Measurements from ENCODE around the gene ZNF487. TPM values are rescaled to one million over a fixed set of nuclear protein-coding genes. Genes with fewer than 3 reads are reported as not detected.
A peak's percentile ranks its signal among the peaks of the same experiment; 100 is the strongest.
"Not testable (repeated sequence)": the region's sequence is repeated elsewhere in the genome, so short reads cannot be mapped to it uniquely, and the experiment has no call there.

The ZNF487 gene
- polyA plus RNA-seq, 1 experiment, result 4.4 TPM

DNA sequence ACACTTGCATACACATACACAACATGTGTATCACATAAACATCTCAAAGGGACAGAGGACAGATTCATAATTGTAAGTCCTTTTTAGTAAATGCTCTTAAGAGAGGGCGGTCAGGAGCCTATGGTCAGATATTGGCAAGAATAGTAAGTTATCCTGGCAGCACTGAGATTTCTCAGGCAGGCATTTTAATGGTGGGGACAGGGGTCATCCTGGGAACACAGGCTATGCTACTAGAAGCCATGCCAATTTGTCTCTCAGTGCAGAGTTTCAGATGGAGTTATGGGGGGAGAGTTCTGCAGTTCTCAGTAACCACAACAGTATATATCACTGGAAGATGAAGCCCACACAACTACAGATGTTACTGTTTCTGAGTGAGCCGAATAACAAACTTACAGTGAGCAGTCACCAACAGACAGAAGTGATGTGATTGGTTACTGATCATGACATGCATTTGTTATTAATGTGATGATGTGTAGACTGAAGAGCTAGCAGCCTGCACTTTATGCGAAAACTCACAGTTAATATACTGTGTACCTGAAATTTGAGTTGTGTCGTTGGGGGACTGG lies 16.4 kb downstream of the ZNF487 start:
- H3K4me3 ChIP-seq (ENCODE audit: low read depth, low read length), result no peak overlapping the region
- no peaks in the 10 kb centered on the region for H3K27me3 ChIP-seq (ENCODE audit: control insufficient read depth, insufficient read depth, low read length)
- H3K9me3 ChIP-seq (ENCODE audit: control insufficient read depth, insufficient read depth, low read length), result no peaks in the 10 kb centered on the region
- no peak overlapping the region for H3K27ac ChIP-seq (ENCODE audit: low read depth, low read length)
- POLR2A ChIA-PET, result interaction anchor here (1.1 kb wide), 1 partner anchor 46 kb away, joined by 5 read pairs; no protein-coding TSS in a partner anchor
- no peak for DNase-seq (ENCODE audit: low read depth, low spot score)
- TF ChIP-seq, protein P1, sequence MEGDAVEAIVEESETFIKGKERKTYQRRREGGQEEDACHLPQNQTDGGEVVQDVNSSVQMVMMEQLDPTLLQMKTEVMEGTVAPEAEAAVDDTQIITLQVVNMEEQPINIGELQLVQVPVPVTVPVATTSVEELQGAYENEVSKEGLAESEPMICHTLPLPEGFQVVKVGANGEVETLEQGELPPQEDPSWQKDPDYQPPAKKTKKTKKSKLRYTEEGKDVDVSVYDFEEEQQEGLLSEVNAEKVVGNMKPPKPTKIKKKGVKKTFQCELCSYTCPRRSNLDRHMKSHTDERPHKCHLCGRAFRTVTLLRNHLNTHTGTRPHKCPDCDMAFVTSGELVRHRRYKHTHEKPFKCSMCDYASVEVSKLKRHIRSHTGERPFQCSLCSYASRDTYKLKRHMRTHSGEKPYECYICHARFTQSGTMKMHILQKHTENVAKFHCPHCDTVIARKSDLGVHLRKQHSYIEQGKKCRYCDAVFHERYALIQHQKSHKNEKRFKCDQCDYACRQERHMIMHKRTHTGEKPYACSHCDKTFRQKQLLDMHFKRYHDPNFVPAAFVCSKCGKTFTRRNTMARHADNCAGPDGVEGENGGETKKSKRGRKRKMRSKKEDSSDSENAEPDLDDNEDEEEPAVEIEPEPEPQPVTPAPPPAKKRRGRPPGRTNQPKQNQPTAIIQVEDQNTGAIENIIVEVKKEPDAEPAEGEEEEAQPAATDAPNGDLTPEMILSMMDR (IDR thresholded peaks at IDR 0.05; ENCODE audit: low read depth, low read length), result no peak
- CTCF ChIA-PET, result interaction anchor here (0.6 to 1.2 kb wide), 3 partner anchors 11 to 72 kb away, joined by 3 to 7 read pairs (median 3); no protein-coding TSS in a partner anchor

DNA sequence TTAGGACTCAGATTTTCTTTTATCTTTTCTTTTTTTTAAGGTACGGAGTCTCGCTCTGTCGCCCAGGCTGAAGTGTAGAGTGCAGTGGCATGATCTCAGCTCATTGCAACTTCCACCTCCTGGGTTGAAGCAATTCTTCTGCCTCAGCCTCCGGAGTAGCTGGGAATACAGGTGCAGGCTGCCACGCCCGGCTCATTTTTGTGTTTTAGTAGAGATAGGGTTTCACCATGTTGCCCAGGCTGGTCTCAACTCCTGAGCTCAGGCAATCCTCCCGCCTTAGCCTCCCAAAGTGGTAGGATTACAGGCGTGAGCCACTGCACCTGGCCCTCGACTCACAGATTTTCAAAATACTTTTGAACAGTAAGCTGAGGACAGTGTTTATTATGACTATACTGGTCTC lies 17.1 kb downstream of the ZNF487 start:
- POLR2A ChIA-PET, result interaction anchor here (1.1 kb wide), 1 partner anchor 46 kb away, joined by 5 read pairs; no protein-coding TSS in a partner anchor
- H3K27me3 ChIP-seq (ENCODE audit: control insufficient read depth, insufficient read depth, low read length); H3K27ac ChIP-seq (ENCODE audit: low read depth, low read length); H3K4me3 ChIP-seq (ENCODE audit: low read depth, low read length); H3K9me3 ChIP-seq (ENCODE audit: control insufficient read depth, insufficient read depth, low read length); DNase-seq (ENCODE audit: low read depth, low spot score): not testable (repeated sequence)
- CTCF ChIA-PET, result interaction anchor here (0.7 to 1.2 kb wide), 2 partner anchors 11 to 63 kb away, joined by 3 to 7 read pairs; no protein-coding TSS in a partner anchor

DNA sequence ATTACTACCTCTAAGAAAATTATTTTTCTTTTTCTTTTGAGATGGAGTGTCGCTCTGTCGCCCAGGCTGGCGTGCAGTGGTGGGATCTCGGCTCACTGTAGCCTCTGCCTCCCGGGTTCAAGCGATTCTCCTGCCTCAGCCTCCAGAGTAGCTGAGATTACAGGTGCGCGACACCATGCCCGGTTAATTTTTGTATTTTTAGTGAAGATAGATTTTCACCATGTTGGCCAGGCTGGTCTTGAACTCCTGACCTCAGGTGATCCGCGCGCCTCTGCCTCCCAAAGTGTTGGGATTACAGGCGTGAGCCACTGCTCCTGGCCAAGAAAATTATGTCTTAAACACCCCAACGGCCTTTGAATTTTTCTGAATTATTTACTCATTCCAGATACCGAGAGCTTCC lies 19.6 kb downstream of the ZNF487 start:
- POLR2A ChIA-PET; H3K4me3 ChIP-seq (ENCODE audit: low read depth, low read length); H3K27me3 ChIP-seq (ENCODE audit: control insufficient read depth, insufficient read depth, low read length); DNase-seq (ENCODE audit: low read depth, low spot score); H3K27ac ChIP-seq (ENCODE audit: low read depth, low read length); H3K9me3 ChIP-seq (ENCODE audit: control insufficient read depth, insufficient read depth, low read length); CTCF ChIA-PET: not testable (repeated sequence)

DNA sequence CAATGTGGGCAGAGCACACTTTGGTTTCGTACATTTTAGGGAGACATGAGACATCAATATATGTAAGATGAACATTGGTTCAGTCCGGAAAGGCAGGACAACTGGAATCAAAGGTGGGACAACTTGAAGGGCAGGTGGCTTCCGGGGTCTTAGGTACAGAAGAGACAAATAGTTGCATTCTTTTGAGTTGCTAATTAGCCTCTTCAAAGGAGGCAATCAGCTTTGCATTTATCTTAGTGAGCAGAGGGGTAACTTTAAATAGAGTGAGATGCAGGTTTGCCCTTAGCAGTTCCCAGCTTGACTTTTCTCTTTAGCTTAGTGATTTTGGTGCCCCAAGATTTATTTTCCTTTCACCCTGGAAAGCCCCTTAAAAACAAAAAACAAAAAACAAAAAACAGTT lies 21.3 kb downstream of the ZNF487 start:
- Histone ChIP-seq H3K27ac (ENCODE audit: low read depth, low read length) (no peak overlapping the region), H3K9me3 (ENCODE audit: control insufficient read depth, insufficient read depth, low read length) (no peaks in the 10 kb centered on the region), H3K27me3 (ENCODE audit: control insufficient read depth, insufficient read depth, low read length) (no peaks in the 10 kb centered on the region), H3K4me3 (ENCODE audit: low read depth, low read length) (no peak overlapping the region)
- DNase-seq (ENCODE audit: low read depth, low spot score), result no peak
- TF ChIP-seq, protein P1 (IDR thresholded peaks at IDR 0.05; ENCODE audit: low read depth, low read length), result no peak
- POLR2A ChIA-PET, result no interaction called here
- CTCF ChIA-PET, result no interaction called here

DNA sequence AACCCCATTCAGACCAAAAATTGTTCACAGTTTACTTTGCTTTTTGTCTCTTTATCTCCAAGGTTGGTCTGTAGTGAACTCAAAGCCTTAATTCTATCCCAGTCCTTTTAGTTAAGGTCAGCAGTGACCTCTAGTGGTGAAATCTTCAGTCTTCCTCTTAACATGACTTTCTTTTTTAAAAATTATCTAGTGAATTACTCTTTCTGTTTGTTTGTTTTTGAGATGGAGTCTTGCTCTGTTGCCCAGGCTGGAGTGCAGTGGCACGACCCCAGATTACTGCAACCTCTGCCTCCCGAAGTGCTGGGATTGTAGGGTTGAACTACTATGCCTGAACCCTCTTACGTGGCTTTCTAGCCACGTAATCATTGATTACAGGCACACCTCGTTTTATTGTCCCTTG lies 25.0 kb downstream of the ZNF487 start:
- Histone ChIP-seq H3K27ac (ENCODE audit: low read depth, low read length) (no peak overlapping the region), H3K9me3 (ENCODE audit: control insufficient read depth, insufficient read depth, low read length) (no peaks in the 10 kb centered on the region), H3K4me3 (ENCODE audit: low read depth, low read length) (no peak overlapping the region), H3K27me3 (ENCODE audit: control insufficient read depth, insufficient read depth, low read length) (no peaks in the 10 kb centered on the region)
- TF ChIP-seq, protein P1 (IDR thresholded peaks at IDR 0.05; ENCODE audit: low read depth, low read length), result peak; percentile 70
- ChIA-PET CTCF (interaction anchor here (0.5 to 4.1 kb wide), 19 partner anchors 17 to 310 kb away, joined by 3 to 56 read pairs (median 4); no protein-coding TSS in a partner anchor), POLR2A (no interaction called here)
- peak; percentile 66 for DNase-seq (ENCODE audit: low read depth, low spot score)

DNA sequence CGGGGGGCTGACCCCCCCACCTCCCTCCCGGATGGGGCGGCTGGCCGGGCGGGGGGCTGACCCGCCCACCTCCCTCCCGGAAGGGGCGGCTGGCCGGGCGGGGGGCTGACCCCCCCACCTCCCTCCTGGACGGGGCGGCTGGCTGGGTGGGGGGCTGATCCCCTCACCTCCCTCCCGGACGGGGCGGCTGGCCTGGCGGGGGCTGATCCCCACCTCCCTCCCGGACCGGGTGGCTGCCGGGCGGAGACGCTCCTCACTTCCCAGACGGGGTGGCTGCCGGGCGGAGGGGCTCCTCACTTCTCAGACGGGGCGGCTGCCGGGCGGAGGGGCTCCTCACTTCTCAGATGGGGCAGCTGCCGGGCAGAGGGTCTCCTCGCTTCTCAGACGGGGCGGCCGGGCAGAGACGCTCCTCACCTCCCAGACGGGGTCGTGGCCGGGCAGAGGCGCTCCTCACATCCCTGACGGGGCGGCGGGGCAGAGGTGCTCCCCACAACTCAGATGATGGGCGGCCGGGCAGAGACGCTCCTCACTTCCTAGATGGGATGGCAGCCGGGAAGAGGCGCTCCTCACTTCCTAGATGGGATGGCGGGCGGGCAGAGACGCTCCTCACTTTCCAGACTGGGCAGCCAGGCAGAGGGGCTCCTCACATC lies 28.3 kb downstream of the ZNF487 start:
- H3K27me3 ChIP-seq (ENCODE audit: control insufficient read depth, insufficient read depth, low read length); CTCF ChIA-PET; H3K9me3 ChIP-seq (ENCODE audit: control insufficient read depth, insufficient read depth, low read length); H3K4me3 ChIP-seq (ENCODE audit: low read depth, low read length); H3K27ac ChIP-seq (ENCODE audit: low read depth, low read length); DNase-seq (ENCODE audit: low read depth, low spot score); POLR2A ChIA-PET: not testable (repeated sequence)

DNA sequence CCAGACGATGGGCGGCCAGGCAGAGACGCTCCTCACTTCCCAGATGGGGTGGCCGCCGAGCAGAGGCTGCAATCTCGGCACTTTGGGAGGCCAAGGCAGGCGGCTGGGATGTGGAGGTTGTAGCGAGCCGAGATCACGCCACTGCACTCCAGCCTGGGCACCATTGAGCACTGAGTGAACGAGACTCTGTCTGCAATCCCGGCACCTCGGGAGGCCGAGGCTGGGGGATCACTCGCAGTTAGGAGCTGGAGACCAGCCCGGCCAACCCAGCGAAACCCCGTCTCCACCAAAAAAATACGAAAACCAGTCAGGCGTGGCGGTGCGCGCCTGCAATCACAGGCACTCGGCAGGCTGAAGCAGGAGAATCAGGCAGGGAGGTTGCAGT lies 28.8 kb downstream of the ZNF487 start:
- CTCF ChIA-PET; DNase-seq (ENCODE audit: low read depth, low spot score); H3K4me3 ChIP-seq (ENCODE audit: low read depth, low read length); H3K27me3 ChIP-seq (ENCODE audit: control insufficient read depth, insufficient read depth, low read length); H3K9me3 ChIP-seq (ENCODE audit: control insufficient read depth, insufficient read depth, low read length); H3K27ac ChIP-seq (ENCODE audit: low read depth, low read length); POLR2A ChIA-PET: not testable (repeated sequence)
